ENCODE data around the gene RGS12.

RGS12 gene

GRCh38 chr4:3253808-3254207 is 39.0 kb upstream of the RGS12 start:
- no peak for FAIRE-seq

DNA sequence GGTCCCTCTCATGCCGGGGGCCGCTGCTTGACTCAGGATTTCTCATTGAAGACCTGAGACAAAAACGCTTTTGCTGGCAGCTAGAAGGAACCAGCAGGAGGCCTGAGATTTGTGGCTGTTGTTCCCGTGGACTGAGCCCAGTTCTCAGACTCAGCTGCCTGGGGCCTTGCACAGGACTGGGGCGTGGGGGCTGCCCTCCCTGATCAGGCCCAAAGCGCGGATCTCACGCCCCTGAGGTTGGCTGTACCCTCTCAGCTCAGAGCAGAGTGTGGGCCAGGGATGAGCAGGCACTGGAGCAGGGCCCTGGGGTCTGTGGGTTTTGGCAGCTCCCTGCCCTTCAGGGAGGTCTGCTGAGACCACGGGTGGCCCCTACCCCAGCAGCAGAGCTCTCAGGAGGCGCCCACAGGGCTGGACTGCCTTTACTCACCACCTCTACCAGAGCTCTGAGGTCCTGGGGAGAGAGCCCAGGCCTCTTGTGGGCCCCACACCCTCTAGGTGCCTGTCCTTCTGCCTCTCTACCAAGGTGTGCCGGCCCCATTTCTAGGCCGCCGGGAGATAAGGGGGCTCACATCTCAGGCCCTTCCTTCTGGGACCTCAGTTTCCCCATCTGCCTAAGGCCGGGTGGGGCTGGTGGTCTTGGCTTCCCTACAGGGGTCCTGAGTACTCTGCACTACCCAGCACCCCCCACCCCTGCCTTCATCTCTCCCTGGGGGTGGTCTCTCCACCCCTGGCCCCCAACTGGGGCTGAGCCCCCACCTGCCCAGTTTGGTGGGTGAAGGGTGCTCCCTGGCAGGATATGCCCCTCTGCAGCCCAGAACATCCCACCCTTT is 38.3 kb upstream of the RGS12 start:
- no peak for FAIRE-seq

GRCh38 chr4:3255611-3256186 is 37.1 kb upstream of the RGS12 start:
- no peak for FAIRE-seq

- FAIRE-seq: no peak
These were observed 36.4 kb upstream of the RGS12 start for GRCh38 chr4:3256230-3257102.

GRCh38 chr4:3257103-3257555 is 35.7 kb upstream of the RGS12 start:
- no peak for FAIRE-seq

GRCh38 chr4:3257556-3258482 is 35.0 kb upstream of the RGS12 start:
- no peak for FAIRE-seq

GRCh38 chr4:3261411-3262207 is 31.2 kb upstream of the RGS12 start:
- no peak for FAIRE-seq

DNA sequence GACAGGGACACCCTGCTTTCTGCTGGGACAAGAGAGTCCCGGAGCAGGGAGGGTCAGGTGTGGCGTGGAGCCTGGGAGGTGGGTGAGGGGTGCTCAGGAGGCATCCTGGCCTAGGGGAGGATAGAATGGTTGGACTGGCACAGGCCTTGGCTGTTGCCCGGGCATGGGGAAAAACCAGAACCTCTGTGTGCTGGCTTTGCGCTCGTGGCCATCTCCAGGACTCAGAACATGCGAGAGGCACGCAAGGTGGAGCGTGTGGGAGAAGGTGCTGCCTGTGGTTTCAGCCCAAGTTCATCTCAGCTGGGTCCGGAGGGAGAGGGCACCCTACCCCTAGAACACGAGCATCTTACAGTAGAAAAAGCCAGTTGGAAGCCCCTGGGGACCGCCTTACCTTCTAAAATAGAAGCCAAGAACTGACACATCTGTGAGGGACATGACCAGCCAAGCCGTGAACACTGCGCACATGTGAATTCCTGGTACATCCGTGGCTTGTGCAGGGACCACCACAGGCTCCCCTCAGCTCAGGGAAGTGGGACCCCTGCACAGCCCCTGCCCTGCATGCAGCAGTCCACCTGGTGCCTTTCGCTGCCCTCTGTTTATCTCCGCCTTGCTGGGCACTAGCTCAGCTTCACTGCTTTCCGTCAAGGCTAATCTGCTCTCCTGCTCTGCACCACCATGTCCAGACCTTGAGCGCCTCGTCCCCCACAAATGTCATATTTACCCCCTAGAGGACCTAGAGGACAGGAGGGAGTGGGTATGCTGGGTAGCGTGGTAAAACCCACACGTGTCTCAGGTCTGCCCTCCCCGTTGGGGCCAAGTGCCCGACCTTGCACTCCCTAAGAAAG is 30.4 kb upstream of the RGS12 start:
- FAIRE-seq: no peak

DNA sequence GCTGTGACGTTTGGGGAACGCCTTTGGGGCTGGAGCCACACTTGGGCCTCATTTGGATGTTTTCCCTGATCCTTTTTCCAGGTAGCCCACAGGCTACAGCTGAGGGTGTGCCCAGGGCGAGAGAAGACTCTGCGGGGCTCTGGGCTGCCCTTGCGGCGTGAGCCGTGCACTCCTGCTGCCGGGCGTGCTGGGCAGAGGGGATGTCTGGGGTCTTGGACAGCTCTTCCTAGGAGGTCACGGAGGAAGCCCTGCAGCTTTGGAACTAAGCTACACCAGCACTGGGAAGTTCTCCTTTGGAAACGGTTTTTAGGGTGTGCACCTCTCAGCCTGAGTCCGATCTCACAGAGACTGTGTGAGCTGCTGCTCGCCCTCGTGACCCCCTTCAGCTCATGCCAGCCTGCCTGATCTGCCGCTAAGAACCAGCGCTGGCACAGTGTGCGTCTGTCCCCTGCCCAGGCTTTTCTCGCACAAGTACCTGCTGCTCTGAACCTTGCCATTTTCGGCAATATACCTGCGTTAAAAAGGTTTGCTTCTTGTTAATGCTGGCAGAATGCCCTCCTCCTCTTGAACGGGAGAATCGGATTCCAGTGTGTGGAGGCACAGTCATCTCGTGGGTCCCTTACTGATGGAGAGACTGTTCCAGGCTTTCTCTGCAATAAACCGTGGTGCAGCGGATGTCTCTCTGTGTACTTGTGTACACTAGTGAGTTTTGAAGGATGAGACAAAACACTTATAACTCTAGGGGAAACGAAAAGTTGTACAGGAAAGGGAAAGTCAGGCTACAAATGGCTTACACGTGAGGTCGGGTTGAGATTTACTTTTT is 29.6 kb upstream of the RGS12 start:
- FAIRE-seq: no peak

GRCh38 chr4:3263876-3264193 is 29.0 kb upstream of the RGS12 start:
- FAIRE-seq: no peak

- no peak for FAIRE-seq
These were observed 26.7 kb upstream of the RGS12 start for GRCh38 chr4:3266076-3266475.

GRCh38 chr4:3267576-3268394 is 25.0 kb upstream of the RGS12 start:
- FAIRE-seq: no peak

DNA sequence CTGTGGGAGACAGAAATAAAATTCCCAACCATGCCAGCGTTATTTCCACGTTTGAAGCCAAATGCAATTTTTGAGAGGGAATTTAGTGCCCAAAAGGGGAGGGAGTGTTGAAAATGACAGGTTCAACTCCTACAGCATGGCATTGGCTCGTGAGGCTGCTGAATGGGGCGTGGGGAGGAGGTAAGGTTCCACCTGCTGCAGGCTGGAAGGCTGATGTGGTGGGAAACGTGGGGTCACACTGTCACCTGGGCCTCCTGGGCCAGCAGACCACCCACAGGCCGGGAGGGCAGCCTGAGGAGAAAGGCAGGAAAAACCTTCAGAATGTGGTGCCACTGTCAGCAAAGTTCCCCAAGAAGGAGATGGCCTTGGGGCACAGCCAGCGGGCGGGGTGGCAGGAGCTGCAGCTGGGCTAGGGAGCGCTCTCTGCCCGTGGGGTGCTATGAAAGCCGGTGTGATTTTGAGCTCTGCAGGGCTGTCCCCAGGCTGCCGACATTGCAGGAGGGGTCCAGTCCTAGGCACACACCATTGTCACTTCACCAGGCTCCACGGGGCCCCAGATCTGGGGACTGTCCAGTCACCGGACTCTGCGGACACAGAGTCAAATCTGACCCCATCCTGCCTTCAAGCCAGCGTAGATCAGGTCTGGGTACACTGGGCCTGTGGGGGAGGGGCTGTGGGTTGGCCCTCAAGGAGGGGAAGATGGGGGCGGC is 24.3 kb upstream of the RGS12 start:
- no peak for FAIRE-seq

GRCh38 chr4:3269105-3269927 is 23.5 kb upstream of the RGS12 start:
- no peak for FAIRE-seq

GRCh38 chr4:3269991-3270611 is 22.7 kb upstream of the RGS12 start:
- FAIRE-seq: no peak

- FAIRE-seq: no peak
These were observed 21.7 kb upstream of the RGS12 start for GRCh38 chr4:3271131-3271530.

DNA sequence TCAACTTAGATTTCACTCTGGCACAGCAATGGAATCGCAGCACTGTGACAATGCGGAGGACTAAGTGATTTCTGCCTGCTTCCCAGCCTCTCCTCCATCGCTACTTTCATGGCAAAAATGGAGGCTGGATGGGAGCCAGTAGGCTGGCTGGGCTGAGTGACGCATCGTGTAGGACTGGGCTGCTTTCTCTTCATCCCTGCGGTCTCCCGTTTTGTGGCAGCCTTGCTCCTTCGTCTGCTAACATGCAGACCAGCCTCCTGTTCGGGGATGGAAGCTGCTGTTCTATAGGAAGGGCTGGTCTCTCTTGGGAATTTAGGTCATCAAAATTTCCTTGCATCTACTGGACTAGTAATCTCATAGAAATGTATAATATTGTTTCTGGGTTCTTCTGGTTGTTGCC is 15.8 kb upstream of the RGS12 start:
- FAIRE-seq: no peak

Data from TTC549 (cell line).